Uterus (tissue), 2 donors: Measurements from ENCODE around the gene EFNA1.
A peak's percentile ranks its signal among the peaks of the same experiment; 100 is the strongest.

Experiments
- CTCF ChIP-seq, 4 experiments: fragments of 200-600 bp in 2 of 4; fragments of 450-650 bp in 2 of 4; sonication (generic) in 2 of 4; IDR thresholded peaks; one replicate each; pipeline ENCODE4 v1.5.1; 2016 to 2019; ENCODE audit warnings: antibody characterized with exemption in 4 of 4, mild to moderate bottlenecking in 2 of 4, moderate library complexity in 1 of 4
- POLR2A ChIP-seq, 2 donors: fragments of 450-650 bp; IDR thresholded peaks; one replicate each; pipeline ENCODE4 v1.6.1; 2016; ENCODE audit warnings: antibody characterized with exemption in 2 of 2, mild to moderate bottlenecking in 1 of 2, moderate library complexity in 1 of 2

- TF ChIP-seq CTCF (IDR thresholded peaks at IDR 0.05) (peak in 3 of 4 experiments; percentile 52 to 55 (median 55)), POLR2A (IDR thresholded peaks at IDR 0.05) (no peak)
Observed at GRCh38 chr1:155093911-155094621, 33.6 kb upstream of the EFNA1 start.
